ENCODE measurements around the gene UTS2B. TPM values are rescaled to one million over a fixed set of nuclear protein-coding genes. Genes with fewer than 3 reads are reported as not detected.

Gene UTS2B
- total and polyA plus RNA-seq, 8 donors: 0.37 to 2.1 (median 0.72) TPM; not detected in 1

GRCh38 chr3:191269289-191270085 is 60.8 kb downstream of the UTS2B start:
- Histone ChIP-seq H3K27me3 (no peaks in the 10 kb centered on the region), H3K36me3 (no peaks in the 10 kb centered on the region), H3K4me3 (no peak overlapping the region), H3K4me1 (no peaks in the 10 kb centered on the region), H3K27ac (no peak overlapping the region), H3K9me3 (no peaks in the 10 kb centered on the region)
- intact Hi-C loops (cut with DNase I): no loop called here
- ATAC-seq: no peak
- no peak for TF ChIP-seq CTCF (IDR thresholded peaks at IDR 0.05)
- DNase-seq: no peak

GRCh38 chr3:191268737-191269136 is 61.6 kb downstream of the UTS2B start:
- H3K27ac ChIP-seq: no peak overlapping the region
- DNase-seq (no peak), ATAC-seq (no peak)
- intact Hi-C loops (cut with DNase I): no loop called here
- no peak overlapping the region for H3K4me3 ChIP-seq
- H3K4me1 ChIP-seq: no peaks in the 10 kb centered on the region
- TF ChIP-seq CTCF (IDR thresholded peaks at IDR 0.05): no peak
- H3K27me3 ChIP-seq: no peaks in the 10 kb centered on the region
- H3K9me3 ChIP-seq: no peaks in the 10 kb centered on the region
- no peaks in the 10 kb centered on the region for H3K36me3 ChIP-seq

- no peak for TF ChIP-seq CTCF (IDR thresholded peaks at IDR 0.05)
- H3K27ac ChIP-seq: no peak overlapping the region
- ATAC-seq: no peak
These were observed 66.5 kb downstream of the UTS2B start for GRCh38 chr3:191263850-191264249.

GRCh38 chr3:191263365-191263764 is 67.0 kb downstream of the UTS2B start:
- Histone ChIP-seq H3K9me3 (no peaks in the 10 kb centered on the region), H3K27ac (no peak overlapping the region), H3K4me3 (no peak overlapping the region), H3K36me3 (no peaks in the 10 kb centered on the region), H3K4me1 (no peaks in the 10 kb centered on the region), H3K27me3 (no peaks in the 10 kb centered on the region)
- no peak for TF ChIP-seq CTCF (IDR thresholded peaks at IDR 0.05)
- ATAC-seq: no peak
- intact Hi-C loops (cut with DNase I): no loop called here
- DNase-seq: no peak

More at GRCh38 chr3:191263850-191264249, 66.5 kb downstream of the UTS2B start:
- no peaks in the 10 kb centered on the region for H3K9me3 ChIP-seq
- intact Hi-C loops (cut with DNase I): no loop called here
- no peaks in the 10 kb centered on the region for H3K27me3 ChIP-seq
- H3K4me1 ChIP-seq: no peaks in the 10 kb centered on the region
- no peak for DNase-seq
- H3K36me3 ChIP-seq: no peaks in the 10 kb centered on the region
- H3K4me3 ChIP-seq: no peak overlapping the region

- no peaks in the 10 kb centered on the region for H3K4me1 ChIP-seq
- no peaks in the 10 kb centered on the region for H3K36me3 ChIP-seq
- ATAC-seq: no peak
- H3K27me3 ChIP-seq: no peaks in the 10 kb centered on the region
- intact Hi-C loops (cut with DNase I): no loop called here
- H3K4me3 ChIP-seq: no peak overlapping the region
- H3K27ac ChIP-seq: no peak overlapping the region
- no peaks in the 10 kb centered on the region for H3K9me3 ChIP-seq
- DNase-seq: no peak
- no peak for TF ChIP-seq CTCF (IDR thresholded peaks at IDR 0.05)
These were observed 67.7 kb downstream of the UTS2B start for GRCh38 chr3:191262650-191263049.

Data from left lung (tissue), 10 donors.